T-helper 1 cell treated with Interleukin-12 subunit alpha and Interleukin-12 subunit beta and Interleukin-4 antibody, amounts not matched to agents 30 μg/mL and 1 μg/mL, for 36 hours (primary cell): ENCODE results near the gene APMAP.

ENCODE experiments used
- H3K27ac Mint-ChIP-seq: one replicate; pipeline ENCODE4 v1.8.0; 2021; ENCODE audit warnings: mild to moderate bottlenecking, mixed read lengths
- H3K27me3 Mint-ChIP-seq: one replicate; pipeline ENCODE4 v1.8.0; 2021; ENCODE audit warnings: low read depth, mixed read lengths
- H3K36me3 Mint-ChIP-seq: one replicate; pipeline ENCODE4 v1.8.0; 2021; ENCODE audit warnings: low read depth, mixed read lengths
- H3K4me1 Mint-ChIP-seq: one replicate; pipeline ENCODE4 v1.8.0; 2021; ENCODE audit warnings: low read depth, mixed read lengths
- H3K4me3 Mint-ChIP-seq: one replicate; pipeline ENCODE4 v1.8.0; 2021; ENCODE audit warnings: mild to moderate bottlenecking, moderate library complexity, mixed read lengths
- H3K9me3 Mint-ChIP-seq: one replicate; pipeline ENCODE4 v1.8.0; 2021; ENCODE audit warnings: mixed read lengths

Gene APMAP

GRCh38 chr20:25018425-25018824, 25.9 kb upstream of the APMAP start:
- Mint-ChIP-seq H3K27ac (no peak overlapping the region), H3K27me3 (no peaks in the 10 kb centered on the region), H3K4me1 (no peaks in the 10 kb centered on the region), H3K4me3 (no peak overlapping the region), H3K9me3 (no peaks in the 10 kb centered on the region), H3K36me3 (no peaks in the 10 kb centered on the region)

GRCh38 chr20:25017257-25017803, 24.8 kb upstream of the APMAP start:
- H3K27me3 Mint-ChIP-seq = no peaks in the 10 kb centered on the region
- H3K9me3 Mint-ChIP-seq = no peaks in the 10 kb centered on the region
- H3K36me3 Mint-ChIP-seq = no peaks in the 10 kb centered on the region
- no peak overlapping the region for H3K27ac Mint-ChIP-seq
- H3K4me3 Mint-ChIP-seq = no peak overlapping the region
- H3K4me1 Mint-ChIP-seq = no peaks in the 10 kb centered on the region

GRCh38 chr20:25016471-25016870, 23.9 kb upstream of the APMAP start:
- no peaks in the 10 kb centered on the region for H3K27me3 Mint-ChIP-seq
- no peaks in the 10 kb centered on the region for H3K36me3 Mint-ChIP-seq
- no peak overlapping the region for H3K4me3 Mint-ChIP-seq
- no peak overlapping the region for H3K27ac Mint-ChIP-seq
- no peaks in the 10 kb centered on the region for H3K9me3 Mint-ChIP-seq
- no peaks in the 10 kb centered on the region for H3K4me1 Mint-ChIP-seq

- Mint-ChIP-seq H3K27ac (no peak overlapping the region), H3K9me3 (no peaks in the 10 kb centered on the region), H3K4me1 (no peaks in the 10 kb centered on the region), H3K36me3 (no peaks in the 10 kb centered on the region), H3K27me3 (no peaks in the 10 kb centered on the region), H3K4me3 (no peak overlapping the region)
These were observed 23.4 kb upstream of the APMAP start for GRCh38 chr20:25015986-25016385.

- Mint-ChIP-seq H3K9me3 (no peaks in the 10 kb centered on the region), H3K36me3 (no peaks in the 10 kb centered on the region), H3K27me3 (no peaks in the 10 kb centered on the region), H3K4me3 (no peak overlapping the region), H3K27ac (no peak overlapping the region), H3K4me1 (no peaks in the 10 kb centered on the region)
These were observed 22.3 kb upstream of the APMAP start for GRCh38 chr20:25014816-25015215.

GRCh38 chr20:25013478-25014380, 21.2 kb upstream of the APMAP start:
- H3K27ac Mint-ChIP-seq = no peak overlapping the region
- no peaks in the 10 kb centered on the region for H3K27me3 Mint-ChIP-seq
- H3K4me3 Mint-ChIP-seq = no peak overlapping the region
- H3K9me3 Mint-ChIP-seq = no peaks in the 10 kb centered on the region
- H3K4me1 Mint-ChIP-seq = no peaks in the 10 kb centered on the region
- H3K36me3 Mint-ChIP-seq = no peaks in the 10 kb centered on the region

GRCh38 chr20:25012616-25013189, 20.2 kb upstream of the APMAP start:
- Mint-ChIP-seq H3K27me3 (no peaks in the 10 kb centered on the region), H3K4me1 (no peaks in the 10 kb centered on the region), H3K9me3 (no peaks in the 10 kb centered on the region), H3K4me3 (no peak overlapping the region), H3K36me3 (peaks cover 2% of the 10 kb centered on the region), H3K27ac (no peak overlapping the region)

- Mint-ChIP-seq H3K4me3 (no peak overlapping the region), H3K36me3 (peaks cover 2% of the 10 kb centered on the region), H3K9me3 (no peaks in the 10 kb centered on the region), H3K4me1 (no peaks in the 10 kb centered on the region), H3K27me3 (no peaks in the 10 kb centered on the region), H3K27ac (no peak overlapping the region)
These were observed 19.3 kb upstream of the APMAP start for GRCh38 chr20:25011831-25012241.

GRCh38 chr20:25011261-25011660, 18.7 kb upstream of the APMAP start:
- Mint-ChIP-seq H3K4me3 (no peak overlapping the region), H3K4me1 (no peaks in the 10 kb centered on the region), H3K36me3 (peaks cover 2% of the 10 kb centered on the region), H3K27me3 (no peaks in the 10 kb centered on the region), H3K9me3 (no peaks in the 10 kb centered on the region), H3K27ac (no peak overlapping the region)

- Mint-ChIP-seq H3K4me1 (no peaks in the 10 kb centered on the region), H3K27ac (no peak overlapping the region), H3K9me3 (no peaks in the 10 kb centered on the region), H3K27me3 (no peaks in the 10 kb centered on the region), H3K4me3 (no peak overlapping the region), H3K36me3 (peaks cover 2% of the 10 kb centered on the region)
These were observed 16.9 kb upstream of the APMAP start for GRCh38 chr20:25009218-25010145.

GRCh38 chr20:25008388-25009217, 16.1 kb upstream of the APMAP start:
- Mint-ChIP-seq H3K27ac (no peak overlapping the region), H3K4me3 (no peak overlapping the region), H3K36me3 (peaks cover 2% of the 10 kb centered on the region), H3K9me3 (no peaks in the 10 kb centered on the region), H3K27me3 (no peaks in the 10 kb centered on the region), H3K4me1 (no peaks in the 10 kb centered on the region)

- Mint-ChIP-seq H3K27ac (no peak overlapping the region), H3K4me3 (no peak overlapping the region), H3K4me1 (no peaks in the 10 kb centered on the region), H3K36me3 (peaks cover 2% of the 10 kb centered on the region), H3K9me3 (no peaks in the 10 kb centered on the region), H3K27me3 (peaks cover 4% of the 10 kb centered on the region)
These were observed 15.1 kb upstream of the APMAP start for GRCh38 chr20:25007491-25008305.
